SK-N-SH (cell line): ENCODE results near the gene ST6GALNAC5. TPM values are rescaled to one million over a fixed set of nuclear protein-coding genes. Genes with fewer than 3 reads are reported as not detected.

ENCODE experiments used
- CTCF ChIA-PET: fragments of 300-600, 350-600 bp; formaldehyde crosslinking; extraction: SDS; loops from one replicate; lab custom pipeline; 2021; lab: Yijun Ruan, JAX
- POLR2A ChIA-PET: fragments of 350-600 bp; sonication (Branson Sonifier 250); formaldehyde crosslinking; extraction: SDS; loops from one replicate; lab custom pipeline; 2020; ENCODE audit warnings: antibody characterized with exemption, inconsistent platforms; lab: Yijun Ruan, JAX
- DNase-seq: peaks from one replicate; pipeline ENCODE4 v3.0.0; 2012
- H2AFZ ChIP-seq: fragments of 200-600 bp; sonication (generic); 2 replicates; pipeline ENCODE4 v1.8.1; 2016; ENCODE audit warnings: antibody characterized with exemption, mild to moderate bottlenecking, low read depth
- H3F3A ChIP-seq: fragments of 200-600 bp; sonication (generic); replicated peaks from 2 replicates; pipeline ENCODE3; 2016; ENCODE audit warnings: antibody characterized with exemption, mild to moderate bottlenecking; ENCODE audit not compliant: insufficient read depth
- H3K27ac ChIP-seq, 2 experiments: fragments of 200-500 bp in 1 of 2; fragments of 200-600 bp in 1 of 2; sonication (Bioruptor generic) in 1 of 2; sonication (generic), shearing (Covaris generic) in 1 of 2; 2 replicates each; pipeline versions ENCODE4 v1.5.1 to v1.6.1; 2014 to 2016; ENCODE audit warnings: low read depth in 2 of 2, inconsistent platforms in 1 of 2, low read length in 1 of 2, mild to moderate bottlenecking in 1 of 2, mixed read lengths in 1 of 2
- H3K27me3 ChIP-seq: fragments of 200-600 bp; sonication (generic), shearing (Covaris generic); 2 replicates; pipeline ENCODE4 v1.6.1; 2016; ENCODE audit warnings: mixed run types; ENCODE audit not compliant: insufficient read depth
- H3K36me3 ChIP-seq, 2 experiments: fragments of 200-500 bp in 1 of 2; fragments of 200-600 bp in 1 of 2; sonication (Bioruptor generic) in 1 of 2; sonication (generic) in 1 of 2; replicated peaks in 1 of 2; 2 replicates each; pipeline versions ENCODE3 to v1.5.1; 2014 to 2016; ENCODE audit warnings: low read length in 1 of 2, mild to moderate bottlenecking in 1 of 2; ENCODE audit not compliant: insufficient read depth in 2 of 2, control insufficient read depth in 1 of 2
- H3K4me1 ChIP-seq, 2 experiments: fragments of 200-500 bp in 1 of 2; fragments of 200-600 bp in 1 of 2; sonication (Bioruptor generic) in 1 of 2; sonication (generic), shearing (Covaris generic) in 1 of 2; 2 replicates each; pipeline versions ENCODE4 v1.5.1 to v1.6.1; 2014 to 2016; ENCODE audit warnings: low read depth in 1 of 2, low read length in 1 of 2, mixed run types in 1 of 2; ENCODE audit not compliant: insufficient read depth in 2 of 2, control insufficient read depth in 1 of 2
- H3K4me2 ChIP-seq: fragments of 200-600 bp; sonication (generic), shearing (Covaris generic); 2 replicates; pipeline ENCODE4 v1.6.1; 2017; ENCODE audit warnings: mixed run types
- H3K4me3 ChIP-seq, 2 experiments: fragments of 200-500 bp in 1 of 2; fragments of 200-600 bp in 1 of 2; sonication (Bioruptor generic) in 1 of 2; sonication (generic), shearing (Covaris generic) in 1 of 2; 2 replicates each; pipeline versions ENCODE4 v1.5.1 to v1.8.1; 2014 to 2016; ENCODE audit warnings: low read depth in 2 of 2, inconsistent platforms in 1 of 2, low read length in 1 of 2, mild to moderate bottlenecking in 1 of 2, mixed read lengths in 1 of 2, moderate library complexity in 1 of 2
- H3K79me2 ChIP-seq: fragments of 200-600 bp; sonication (generic); 2 replicates; pipeline ENCODE4 v1.8.1; 2017; ENCODE audit warnings: mild to moderate bottlenecking; ENCODE audit not compliant: insufficient read depth
- H3K9ac ChIP-seq: fragments of 200-600 bp; sonication (generic); 2 replicates; pipeline ENCODE4 v1.6.1; 2017; ENCODE audit warnings: mixed run types
- H3K9me2 ChIP-seq: fragments of 200-600 bp; sonication (generic); 2 replicates; pipeline ENCODE4 v1.6.1; 2017; ENCODE audit warnings: mixed run types
- H3K9me3 ChIP-seq: fragments of 200-600 bp; sonication (generic); 2 replicates; pipeline ENCODE4 v1.6.1; 2017; ENCODE audit warnings: mixed run types, mild to moderate bottlenecking, moderate library complexity
- H4K20me1 ChIP-seq: fragments of 200-600 bp; sonication (generic); 2 replicates; pipeline ENCODE4 v1.6.1; 2017; ENCODE audit warnings: mild to moderate bottlenecking, mixed run types; ENCODE audit not compliant: insufficient read depth
- CHD2 ChIP-seq: fragments of 150-350 bp; IDR thresholded peaks from 2 replicates; pipeline ENCODE4 v1.6.1; 2018; ENCODE audit warnings: low read length; ENCODE audit not compliant: partially characterized antibody
- CTCF ChIP-seq: fragments of 200-600 bp; sonication (generic); IDR thresholded peaks from 2 replicates; pipeline ENCODE4 v1.6.1; 2017; ENCODE audit warnings: antibody characterized with exemption, mild to moderate bottlenecking, moderate library complexity
- ELF1 ChIP-seq: IDR thresholded peaks from 2 replicates; pipeline ENCODE4 v1.4.0; 2012
- EP300 ChIP-seq, 2 experiments: IDR thresholded peaks; 2 replicates each; pipeline versions ENCODE4 v1.4.0 to v1.6.1; 2012; ENCODE audit warnings: borderline replicate concordance in 1 of 2, low read depth in 1 of 2, low read length in 1 of 2
- FOSL2 ChIP-seq: IDR thresholded peaks from 2 replicates; pipeline ENCODE4 v1.4.0; 2012; ENCODE audit warnings: low read depth, mild to moderate bottlenecking, moderate library complexity, borderline replicate concordance
- FOXJ3 ChIP-seq: sonication (generic); formaldehyde crosslinking; IDR thresholded peaks from 2 replicates; pipeline ENCODE4 v1.5.1; 2020; ENCODE audit warnings: mild to moderate bottlenecking, missing genetic modification reagents
- GATA2 ChIP-seq: sonication (generic); formaldehyde crosslinking; IDR thresholded peaks from 2 replicates; pipeline ENCODE4 v1.5.0; 2020; ENCODE audit warnings: mild to moderate bottlenecking, missing genetic modification reagents
- JUND ChIP-seq: IDR thresholded peaks from 2 replicates; pipeline ENCODE4 v1.4.0; 2012
- MEF2A ChIP-seq: IDR thresholded peaks from 2 replicates; pipeline ENCODE4 v1.4.0; 2012; ENCODE audit warnings: low read depth, borderline replicate concordance
- NRF1 ChIP-seq: IDR thresholded peaks from 2 replicates; pipeline ENCODE4 v1.6.1; 2012; ENCODE audit warnings: low read depth, mild to moderate bottlenecking, low read length
- RAD21 ChIP-seq: IDR thresholded peaks from 2 replicates; pipeline ENCODE4 v1.6.1; 2012; ENCODE audit warnings: mild to moderate bottlenecking, low read length
- RCOR1 ChIP-seq: fragments of 150-350 bp; IDR thresholded peaks from 2 replicates; pipeline ENCODE4 v1.6.1; 2017; ENCODE audit warnings: antibody characterized with exemption, low read length
- RFX5 ChIP-seq: IDR thresholded peaks from 2 replicates; pipeline ENCODE4 v1.6.1; 2012; ENCODE audit warnings: mild to moderate bottlenecking, improper control_type of control experiment, low read length
- RXRA ChIP-seq: IDR thresholded peaks from 2 replicates; pipeline ENCODE4 v1.4.0; 2012; ENCODE audit warnings: low read depth, mild to moderate bottlenecking, borderline replicate concordance
- SIN3A ChIP-seq: IDR thresholded peaks from 2 replicates; pipeline ENCODE4 v1.6.1; 2012; ENCODE audit warnings: low read depth, mild to moderate bottlenecking, low read length, moderate library complexity, borderline replicate concordance
- TAF1 ChIP-seq: IDR thresholded peaks from 2 replicates; pipeline ENCODE4 v1.6.1; 2012; ENCODE audit warnings: low read depth, mild to moderate bottlenecking, low read length, moderate library complexity, borderline replicate concordance
- TCF12 ChIP-seq: IDR thresholded peaks from 2 replicates; pipeline ENCODE4 v1.4.0; 2012
- USF2 ChIP-seq: fragments of 150-350 bp; IDR thresholded peaks from 2 replicates; pipeline ENCODE4 v1.6.1; 2017; ENCODE audit warnings: antibody characterized with exemption, low read length, low read depth, borderline replicate concordance
- YY1 ChIP-seq: IDR thresholded peaks from 2 replicates; pipeline ENCODE4 v1.4.0; 2012; ENCODE audit warnings: low read depth, mild to moderate bottlenecking
- WGBS: methylation state at CpG from one replicate; pipeline ENCODE4 v1.1.6; 2017; ENCODE audit warnings: low lambda C conversion rate; 5-methylcytosine and 5-hydroxymethylcytosine counted together
- polyA plus RNA-seq, 3 experiments: library from polyadenylated mRNA; depleted of rRNA; stranded (reverse); fragments of >200 nt; gene quantifications; 2 replicates each; pipeline ENCODE4 v1.2.3, GENCODE V29; 2012
- TF ChIP-seq, protein P1 (sequence below): IDR thresholded peaks from 2 replicates; pipeline ENCODE4 v1.4.0; 2012; ENCODE audit warnings: low read depth
- TF ChIP-seq, protein P2 (sequence below): IDR thresholded peaks from 2 replicates; pipeline ENCODE4; 2012
- TF ChIP-seq, protein P3 (sequence below): IDR thresholded peaks from 2 replicates; pipeline ENCODE4 v1.4.0; 2012; ENCODE audit warnings: low read depth, borderline replicate concordance

The ST6GALNAC5 gene
- polyA plus RNA-seq, 1 of the 3 experiments (the other 2 are of a cell fraction) = 10.6 TPM

DNA sequence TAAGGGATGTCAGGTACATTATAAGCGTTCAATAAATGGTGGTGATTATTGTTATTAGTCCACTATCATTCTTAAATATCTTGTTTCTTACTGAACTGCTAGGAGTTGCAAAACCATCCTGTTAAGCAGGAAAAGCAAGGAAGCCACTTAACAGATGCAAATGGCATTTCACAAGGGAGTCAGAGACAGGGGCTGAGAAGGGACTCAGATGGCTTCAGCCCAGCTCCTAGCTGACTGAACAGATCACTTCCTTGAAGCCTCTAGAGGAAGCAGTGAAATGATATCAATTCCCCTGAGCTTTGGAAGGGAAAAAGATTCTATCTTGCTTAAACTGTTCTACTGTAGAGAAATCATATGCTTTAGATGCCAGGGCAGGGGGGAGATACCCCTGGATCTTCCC, 151.5 kb downstream of the ST6GALNAC5 start (continued):
- TF ChIP-seq RFX5 = no peak
- no peak for TF ChIP-seq TCF12
- TF ChIP-seq USF2 = no peak
- no peak for TF ChIP-seq CHD2

- ChIA-PET POLR2A (no interaction called here), CTCF (interaction anchor here (0.5 kb wide), 1 partner anchor 882 kb away, joined by 3 read pairs; no protein-coding TSS in a partner anchor)
- H3K9me3 ChIP-seq = no peaks in the 10 kb centered on the region
- H3K4me3 ChIP-seq = no peak overlapping the region
- H3K27ac ChIP-seq = no peak overlapping the region
- H3K27me3 ChIP-seq = no peaks in the 10 kb centered on the region
- H3K4me2 ChIP-seq = no peak overlapping the region
- H3K4me1 ChIP-seq = peaks cover 0 to 3% of the 10 kb centered on the region in 2 experiments; a peak in 1 of 4 replicates
- DNase-seq = no peak
- no peak overlapping the region for H2AFZ ChIP-seq
- 83% methylated on average over 2 of the region's 2 CpGs for WGBS
- TF ChIP-seq RXRA (no peak), EP300 (IDR thresholded peaks at IDR 0.05; ENCODE audit: borderline replicate concordance in 1 of 2, low read depth in 1 of 2, low read length in 1 of 2) (no peak), CTCF (no peak), USF2 (no peak), YY1 (no peak), MEF2A (no peak), GATA2 (no peak), SIN3A (no peak), FOXJ3 (CRISPR knock-in tag) (no peak), JUND (no peak), ELF1 (no peak), RAD21 (no peak), TAF1 (no peak), FOSL2 (no peak), RCOR1 (no peak), NRF1 (no peak)
- TF ChIP-seq, protein P1, sequence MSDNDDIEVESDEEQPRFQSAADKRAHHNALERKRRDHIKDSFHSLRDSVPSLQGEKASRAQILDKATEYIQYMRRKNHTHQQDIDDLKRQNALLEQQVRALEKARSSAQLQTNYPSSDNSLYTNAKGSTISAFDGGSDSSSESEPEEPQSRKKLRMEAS = no peak
- TF ChIP-seq, protein P2, sequence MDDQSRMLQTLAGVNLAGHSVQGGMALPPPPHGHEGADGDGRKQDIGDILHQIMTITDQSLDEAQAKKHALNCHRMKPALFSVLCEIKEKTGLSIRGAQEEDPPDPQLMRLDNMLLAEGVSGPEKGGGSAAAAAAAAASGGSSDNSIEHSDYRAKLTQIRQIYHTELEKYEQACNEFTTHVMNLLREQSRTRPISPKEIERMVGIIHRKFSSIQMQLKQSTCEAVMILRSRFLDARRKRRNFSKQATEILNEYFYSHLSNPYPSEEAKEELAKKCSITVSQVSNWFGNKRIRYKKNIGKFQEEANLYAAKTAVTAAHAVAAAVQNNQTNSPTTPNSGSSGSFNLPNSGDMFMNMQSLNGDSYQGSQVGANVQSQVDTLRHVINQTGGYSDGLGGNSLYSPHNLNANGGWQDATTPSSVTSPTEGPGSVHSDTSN = no peak
- TF ChIP-seq, protein P3, sequence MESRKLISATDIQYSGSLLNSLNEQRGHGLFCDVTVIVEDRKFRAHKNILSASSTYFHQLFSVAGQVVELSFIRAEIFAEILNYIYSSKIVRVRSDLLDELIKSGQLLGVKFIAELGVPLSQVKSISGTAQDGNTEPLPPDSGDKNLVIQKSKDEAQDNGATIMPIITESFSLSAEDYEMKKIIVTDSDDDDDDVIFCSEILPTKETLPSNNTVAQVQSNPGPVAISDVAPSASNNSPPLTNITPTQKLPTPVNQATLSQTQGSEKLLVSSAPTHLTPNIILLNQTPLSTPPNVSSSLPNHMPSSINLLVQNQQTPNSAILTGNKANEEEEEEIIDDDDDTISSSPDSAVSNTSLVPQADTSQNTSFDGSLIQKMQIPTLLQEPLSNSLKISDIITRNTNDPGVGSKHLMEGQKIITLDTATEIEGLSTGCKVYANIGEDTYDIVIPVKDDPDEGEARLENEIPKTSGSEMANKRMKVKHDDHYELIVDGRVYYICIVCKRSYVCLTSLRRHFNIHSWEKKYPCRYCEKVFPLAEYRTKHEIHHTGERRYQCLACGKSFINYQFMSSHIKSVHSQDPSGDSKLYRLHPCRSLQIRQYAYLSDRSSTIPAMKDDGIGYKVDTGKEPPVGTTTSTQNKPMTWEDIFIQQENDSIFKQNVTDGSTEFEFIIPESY = no peak
- no peaks in the 10 kb centered on the region for H3K9me2 ChIP-seq
- H3K79me2 ChIP-seq = no peaks in the 10 kb centered on the region
- no peaks in the 10 kb centered on the region for H3F3A ChIP-seq
- no peaks in the 10 kb centered on the region for H3K36me3 ChIP-seq
- no peak overlapping the region for H3K9ac ChIP-seq
- H4K20me1 ChIP-seq = no peaks in the 10 kb centered on the region
Measured at GRCh38 chr1:77021732-77022131, 154.5 kb downstream of the ST6GALNAC5 start.
